Activated T-cell treated with anti-CD3 and anti-CD28 coated beads, Interleukin-2, amount 50 U/mL, for 72 hours (primary cell): ENCODE results near the gene ZNF253. TPM values are rescaled to one million over a fixed set of nuclear protein-coding genes. Genes with fewer than 3 reads are reported as not detected.
"Not testable (repeated sequence)": the region's sequence is repeated elsewhere in the genome, so short reads cannot be mapped to it uniquely, and the experiment has no call there.

Experiments
- ATAC-seq, 2 donors: fragments of 150-1000 bp; cut with Tn5 transposase; replicated peaks in 1 of 2; 2 replicates each; pipeline ENCODE4 v1.10.0; 2021; ENCODE audit warnings: moderate library complexity in 2 of 2, mild to moderate bottlenecking in 1 of 2
- DNase-seq, 2 donors: peaks; one replicate each; pipeline ENCODE4 v3.0.0; 2021 to 2022; ENCODE audit warnings: mixed read lengths in 1 of 2
- H3K27ac Mint-ChIP-seq: one replicate; pipeline ENCODE4 v1.8.0; 2022; ENCODE audit warnings: mild to moderate bottlenecking, moderate library complexity, mixed read lengths
- H3K27me3 Mint-ChIP-seq: one replicate; pipeline ENCODE4 v1.8.0; 2022; ENCODE audit warnings: low read depth, mixed read lengths
- H3K36me3 Mint-ChIP-seq, 2 donors: one replicate each; pipeline ENCODE4 v1.8.0; 2022; ENCODE audit warnings: mixed read lengths in 2 of 2, mild to moderate bottlenecking in 1 of 2; ENCODE audit not compliant: insufficient read depth in 2 of 2
- H3K4me1 Mint-ChIP-seq: one replicate; pipeline ENCODE4 v1.8.0; 2022; ENCODE audit warnings: low read depth, mixed read lengths
- H3K4me3 Mint-ChIP-seq, 2 donors: one replicate each; pipeline ENCODE4 v1.8.0; 2022; ENCODE audit warnings: mild to moderate bottlenecking in 2 of 2, mixed read lengths in 2 of 2, moderate library complexity in 2 of 2
- H3K9me3 Mint-ChIP-seq, 2 donors: one replicate each; pipeline ENCODE4 v1.8.0; 2022; ENCODE audit warnings: mixed read lengths in 2 of 2
- total RNA-seq, 2 donors: library from RNA; stranded (reverse); gene quantifications; one replicate each; pipeline ENCODE4 v1.2.3, GENCODE V29; 2022

ZNF253 gene
- total RNA-seq, 2 donors from 2014 or later = 23.8 to 30.8 TPM

GRCh38 chr19:19860756-19861390, 4.8 kb upstream of the ZNF253 start:
- peak overlapping the region; percentile 53 to 88 for H3K4me3 Mint-ChIP-seq
- peak overlapping the region; percentile 27 for H3K27ac Mint-ChIP-seq
- H3K36me3 Mint-ChIP-seq = peaks cover 2 to 9% of the 10 kb centered on the region in 2 donors
- H3K9me3 Mint-ChIP-seq = peaks cover 0 to 5% of the 10 kb centered on the region in 2 donors
- peak; percentile 27 to 58 for ATAC-seq
- peaks cover 15% of the 10 kb centered on the region for H3K4me1 Mint-ChIP-seq
- peak; percentile 45 to 77 for DNase-seq
- no peaks in the 10 kb centered on the region for H3K27me3 Mint-ChIP-seq

- peaks cover 42% of the 10 kb centered on the region for H3K4me1 Mint-ChIP-seq
- peaks cover 5 to 17% of the 10 kb centered on the region in 2 donors for H3K36me3 Mint-ChIP-seq
- H3K27ac Mint-ChIP-seq = peak overlapping the region; percentile 84
Observed at GRCh38 chr19:19866611-19867248, 1.0 kb downstream of the ZNF253 start.

GRCh38 chr19:19870086-19870485, 4.4 kb downstream of the ZNF253 start:
- not testable (repeated sequence) for ATAC-seq, H3K4me3 Mint-ChIP-seq, DNase-seq, H3K27me3 Mint-ChIP-seq, H3K9me3 Mint-ChIP-seq, H3K27ac Mint-ChIP-seq
- H3K4me1 Mint-ChIP-seq = peaks cover 61% of the 10 kb centered on the region
- peaks cover 9 to 36% of the 10 kb centered on the region in 2 donors for H3K36me3 Mint-ChIP-seq

More at GRCh38 chr19:19866611-19867248, 1.0 kb downstream of the ZNF253 start:
- DNase-seq (peak; percentile 65 to 67), ATAC-seq (peak; percentile 33 to 37)
- H3K27me3 Mint-ChIP-seq = no peaks in the 10 kb centered on the region
- H3K9me3 Mint-ChIP-seq = peaks cover 0 to 1% of the 10 kb centered on the region in 2 donors
- peak overlapping the region; percentile 94 to 98 for H3K4me3 Mint-ChIP-seq

GRCh38 chr19:19871932-19872331, 6.2 kb downstream of the ZNF253 start:
- H3K27ac Mint-ChIP-seq = peak overlapping the region; percentile 78
- H3K9me3 Mint-ChIP-seq = peaks cover 1 to 3% of the 10 kb centered on the region in 2 donors
- H3K4me3 Mint-ChIP-seq = peak overlapping the region; percentile 72 to 78
- ATAC-seq (peak; percentile 95), DNase-seq (peak; percentile 19 to 41)
- no peaks in the 10 kb centered on the region for H3K27me3 Mint-ChIP-seq
- H3K4me1 Mint-ChIP-seq = peaks cover 56% of the 10 kb centered on the region
- H3K36me3 Mint-ChIP-seq = peaks cover 11 to 45% of the 10 kb centered on the region in 2 donors

- peaks cover 11 to 49% of the 10 kb centered on the region in 2 donors for H3K36me3 Mint-ChIP-seq
- peaks cover 1 to 3% of the 10 kb centered on the region in 2 donors for H3K9me3 Mint-ChIP-seq
- ATAC-seq (peak; percentile 58 to 65), DNase-seq (peak in 1 of 2 donors; percentile 15)
- H3K4me1 Mint-ChIP-seq = peaks cover 48% of the 10 kb centered on the region
- H3K4me3 Mint-ChIP-seq = peak overlapping the region; percentile 11 to 60
- H3K27me3 Mint-ChIP-seq = no peaks in the 10 kb centered on the region
- H3K27ac Mint-ChIP-seq = no peak overlapping the region
Observed at GRCh38 chr19:19873381-19873780, 7.7 kb downstream of the ZNF253 start.

GRCh38 chr19:19877724-19878123, 12.0 kb downstream of the ZNF253 start:
- no peak for ATAC-seq
- H3K27ac Mint-ChIP-seq = no peak overlapping the region
- H3K36me3 Mint-ChIP-seq = peaks cover 14 to 62% of the 10 kb centered on the region in 2 donors
- no peaks in the 10 kb centered on the region for H3K27me3 Mint-ChIP-seq
- peaks cover 16% of the 10 kb centered on the region for H3K4me1 Mint-ChIP-seq
- H3K9me3 Mint-ChIP-seq = peaks cover 0 to 3% of the 10 kb centered on the region in 2 donors
- no peak for DNase-seq
- no peak overlapping the region for H3K4me3 Mint-ChIP-seq

- ATAC-seq = no peak
- Mint-ChIP-seq H3K4me3 (no peak overlapping the region), H3K36me3 (peaks cover 22 to 69% of the 10 kb centered on the region in 2 donors)
Observed at GRCh38 chr19:19884583-19884982, 18.9 kb downstream of the ZNF253 start.

GRCh38 chr19:19892055-19892941, 26.6 kb downstream of the ZNF253 start:
- H3K27me3 Mint-ChIP-seq, DNase-seq, H3K4me1 Mint-ChIP-seq, ATAC-seq, H3K4me3 Mint-ChIP-seq: not testable (repeated sequence)
- H3K36me3 Mint-ChIP-seq = peaks cover 30 to 58% of the 10 kb centered on the region in 2 donors
- H3K27ac Mint-ChIP-seq = peak overlapping the region; percentile 38
- peaks cover 13 to 20% of the 10 kb centered on the region in 2 donors for H3K9me3 Mint-ChIP-seq

More at GRCh38 chr19:19884583-19884982, 18.9 kb downstream of the ZNF253 start:
- H3K4me1 Mint-ChIP-seq = no peaks in the 10 kb centered on the region
- no peak for DNase-seq
- no peaks in the 10 kb centered on the region for H3K27me3 Mint-ChIP-seq
- H3K27ac Mint-ChIP-seq = no peak overlapping the region
- H3K9me3 Mint-ChIP-seq = peaks cover 5 to 10% of the 10 kb centered on the region in 2 donors

GRCh38 chr19:19900139-19900728, 34.6 kb downstream of the ZNF253 start:
- no peaks in the 10 kb centered on the region for H3K27me3 Mint-ChIP-seq
- H3K4me1 Mint-ChIP-seq = peaks cover 40% of the 10 kb centered on the region
- DNase-seq (peak; percentile 10 to 13), ATAC-seq (peak; percentile 5 to 8)
- H3K4me3 Mint-ChIP-seq = peak overlapping the region; percentile 97 to 98
- peaks cover 35 to 59% of the 10 kb centered on the region in 2 donors for H3K36me3 Mint-ChIP-seq
- peaks cover 20 to 24% of the 10 kb centered on the region in 2 donors for H3K9me3 Mint-ChIP-seq
- H3K27ac Mint-ChIP-seq = peak overlapping the region; percentile 83

GRCh38 chr19:19900729-19901444, 35.2 kb downstream of the ZNF253 start, which contains the start of gene ZNF93:
Gene ZNF93, plus strand, starts transcription at chr19:19900946. Its CDS starts 143 bp downstream, at chr19:19901089.
- Mint-ChIP-seq H3K36me3 (peaks cover 33 to 62% of the 10 kb centered on the region in 2 donors), H3K27me3 (no peaks in the 10 kb centered on the region), H3K4me3 (peak within 1 kb of the TSS; percentile 97 to 98), H3K27ac (peak within 1 kb of the TSS; percentile 83), H3K4me1 (peaks cover 46% of the 10 kb centered on the region), H3K9me3 (peaks cover 20 to 23% of the 10 kb centered on the region in 2 donors)
- ATAC-seq = peak; percentile 96
- peak; percentile 90 to 93 for DNase-seq

GRCh38 chr19:19907551-19907950, 41.9 kb downstream of the ZNF253 start:
- Mint-ChIP-seq H3K4me1 (peaks cover 67% of the 10 kb centered on the region), H3K36me3 (peaks cover 8 to 38% of the 10 kb centered on the region in 2 donors)
- H3K27ac Mint-ChIP-seq, H3K27me3 Mint-ChIP-seq, DNase-seq, ATAC-seq, H3K4me3 Mint-ChIP-seq, H3K9me3 Mint-ChIP-seq: not testable (repeated sequence)

- Mint-ChIP-seq H3K4me1 (peaks cover 52% of the 10 kb centered on the region), H3K4me3 (no peak overlapping the region), H3K9me3 (no peaks in the 10 kb centered on the region), H3K27me3 (no peaks in the 10 kb centered on the region), H3K36me3 (peaks cover 4 to 31% of the 10 kb centered on the region in 2 donors), H3K27ac (peak overlapping the region; percentile 33)
- ATAC-seq = no peak
- DNase-seq = no peak
Observed at GRCh38 chr19:19909654-19910053, 44.0 kb downstream of the ZNF253 start.
